NOMO-1 treated with dmso at 0.1 percent for 144 hours (cell line): Measurements from ENCODE around the gene TSC22D2.

ENCODE experiments used
- DNase-seq: peaks from one replicate; lab custom pipeline; 2025; ENCODE audit not compliant: unreplicated experiment; lab: John Stamatoyannopoulos, UW

The TSC22D2 gene

DNA sequence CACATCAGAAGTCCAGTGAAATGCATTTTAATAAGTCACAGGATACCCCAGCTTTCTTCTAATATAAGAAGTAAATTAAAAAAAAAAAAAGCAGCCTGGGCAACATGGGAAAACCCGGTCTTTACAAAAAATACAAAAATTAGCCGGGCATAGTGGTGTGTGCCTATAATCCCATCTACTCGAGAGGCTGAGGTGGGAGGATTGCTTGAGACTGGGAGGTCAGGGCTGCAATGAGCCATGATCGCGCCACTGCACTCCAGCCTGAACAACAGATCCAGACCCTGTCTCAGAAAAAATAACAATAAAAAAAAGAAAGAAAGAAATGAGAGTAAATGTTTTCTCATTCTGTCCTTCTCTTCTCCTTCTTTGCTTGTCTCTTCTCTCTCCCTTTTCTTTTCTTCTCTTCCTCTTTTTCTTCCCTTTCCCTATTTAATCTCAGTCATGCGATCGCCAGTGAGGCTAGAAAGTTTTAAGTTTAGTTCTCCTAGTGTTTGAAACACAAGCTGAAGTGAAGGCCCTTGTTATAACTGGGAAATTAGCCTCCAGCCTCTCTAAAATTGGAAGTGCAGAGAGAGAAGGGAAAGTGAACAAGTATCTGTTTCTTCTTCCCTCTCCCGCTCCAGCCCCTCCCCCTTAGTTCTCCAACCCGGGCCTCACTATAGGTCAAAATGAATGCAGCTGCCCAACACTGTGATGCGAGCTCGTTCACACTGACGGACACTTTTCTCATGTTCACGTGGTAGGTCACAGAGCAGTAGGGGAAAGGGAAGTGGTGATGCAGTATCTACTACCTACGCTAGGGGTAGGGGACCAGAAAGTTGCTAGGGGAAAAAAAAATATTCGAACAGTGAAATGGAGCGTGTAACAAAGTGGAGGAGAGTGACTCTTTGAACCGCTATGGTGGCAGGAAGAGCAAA, 23.5 kb upstream of the TSC22D2 start:
- peak; percentile 97 for DNase-seq

DNA sequence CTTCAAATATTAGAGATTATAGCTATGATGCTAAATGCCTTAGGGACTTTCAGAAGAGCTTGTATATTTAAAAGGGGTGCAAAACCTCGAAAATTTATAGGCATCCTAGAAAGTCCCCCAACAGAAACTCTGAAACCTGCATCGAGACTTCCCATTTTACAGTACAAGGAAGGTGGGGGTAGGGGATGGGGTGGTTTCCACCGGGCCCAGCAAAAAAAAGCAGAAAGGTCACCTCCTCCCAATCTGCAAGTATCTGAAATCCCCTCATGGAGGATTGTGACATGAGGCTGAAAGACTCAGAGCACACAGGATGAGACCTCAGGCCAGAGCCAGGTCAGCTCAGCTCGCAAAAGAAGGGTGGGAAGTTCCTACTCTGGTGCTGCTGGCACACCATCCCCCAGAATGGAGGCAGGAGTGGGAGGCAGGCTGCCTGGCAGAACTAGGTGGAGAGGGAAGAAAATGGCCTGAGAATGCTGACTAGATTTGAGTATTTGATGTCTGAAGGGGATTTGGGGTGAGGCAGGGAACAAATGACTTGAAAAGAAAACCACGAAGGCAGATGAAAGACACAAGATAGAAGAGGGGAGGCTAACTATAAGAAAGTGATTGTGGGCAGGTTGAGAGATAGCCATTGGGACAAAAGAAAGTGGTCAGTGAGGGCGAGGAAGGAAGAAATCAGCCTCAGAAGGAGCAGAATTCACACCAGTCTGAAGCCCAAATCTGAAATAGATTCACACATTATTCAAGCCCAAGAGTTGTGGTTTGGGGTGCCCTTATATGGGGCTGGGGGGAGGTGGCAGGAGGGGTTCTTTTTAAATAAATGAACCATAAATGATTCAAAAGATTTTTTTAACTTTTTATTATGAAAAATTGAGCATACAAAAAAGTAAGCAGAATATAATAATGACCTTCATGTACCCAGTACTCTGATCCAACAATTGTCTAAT, 22.5 kb upstream of the TSC22D2 start:
- no peak for DNase-seq

DNA sequence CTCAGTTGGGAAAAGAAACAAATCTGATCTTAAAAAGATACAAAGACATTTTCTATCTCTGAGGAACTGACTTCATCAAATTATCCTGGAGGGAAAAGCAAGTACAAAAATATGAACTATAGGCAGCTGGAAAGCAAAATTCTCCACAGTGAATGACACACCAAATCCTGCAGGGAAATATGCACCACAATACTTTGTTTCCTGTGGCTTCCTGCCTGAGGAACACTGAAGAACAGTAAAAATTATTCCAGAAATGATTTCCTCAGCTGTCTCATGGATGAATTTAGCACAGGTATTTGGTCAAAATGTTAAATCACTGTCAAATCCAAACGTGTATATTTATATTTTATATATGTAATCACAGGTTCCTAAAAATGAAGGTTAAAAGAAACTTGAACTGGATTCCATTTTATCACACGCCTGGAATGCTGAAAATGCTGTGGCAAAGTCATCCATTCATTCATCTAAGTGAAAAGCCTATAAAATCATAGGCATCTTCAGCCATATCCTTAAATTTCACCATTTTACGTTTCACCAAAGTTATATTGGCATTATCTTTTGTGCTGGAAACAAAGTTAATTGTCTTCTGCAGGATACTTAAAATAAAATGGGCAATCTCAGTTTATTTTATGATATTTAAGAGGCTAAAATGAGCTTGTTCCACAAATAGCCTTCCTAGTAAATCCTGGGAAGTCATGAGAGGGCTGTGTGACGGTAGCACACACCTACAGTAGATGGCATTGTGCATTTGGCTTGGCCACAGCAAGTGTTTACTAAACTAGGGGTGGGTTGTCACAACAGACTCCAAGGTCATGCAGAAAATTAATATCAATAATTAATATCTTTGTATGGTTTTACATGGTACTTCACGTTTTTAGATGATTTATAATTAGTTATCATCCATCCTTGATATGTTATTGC, 19.3 kb upstream of the TSC22D2 start:
- no peak for DNase-seq

DNA sequence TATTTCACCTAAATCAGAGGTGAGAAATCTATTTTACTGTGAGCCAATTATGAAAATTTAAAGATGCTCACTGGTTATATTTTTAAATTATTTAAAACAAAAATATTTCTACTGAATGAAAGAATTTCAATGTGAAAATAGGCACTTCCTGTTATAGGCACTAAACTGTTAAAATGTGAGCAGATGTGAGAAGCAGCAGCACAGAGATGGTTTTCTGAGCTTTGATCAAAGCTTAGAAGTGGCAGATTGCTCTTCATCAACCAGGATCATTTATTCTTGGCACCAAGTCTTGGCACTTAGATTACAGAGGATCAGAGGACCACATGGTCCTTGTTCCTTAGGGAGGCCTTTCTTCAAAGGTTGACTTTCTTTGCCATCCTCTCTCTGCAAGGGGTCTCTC, 18.0 kb upstream of the TSC22D2 start:
- no peak for DNase-seq

DNA sequence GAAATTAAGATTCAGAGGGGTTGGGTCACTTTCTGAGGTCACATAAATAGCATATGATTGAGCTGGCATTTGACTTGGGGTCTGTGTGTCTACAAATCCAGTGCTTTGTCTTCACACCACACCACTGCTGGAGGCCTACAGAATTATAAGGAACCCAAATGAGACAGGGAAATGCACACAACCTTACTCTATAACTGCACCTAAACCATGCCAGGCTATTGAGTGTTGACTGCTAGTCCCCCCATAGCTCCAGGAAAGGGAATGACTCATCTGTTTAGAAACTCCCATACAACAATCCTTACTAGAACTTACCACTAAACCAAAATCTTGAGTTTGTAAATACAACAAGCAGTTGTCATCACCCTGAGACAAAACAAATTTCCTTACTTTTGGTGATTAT, 16.9 kb upstream of the TSC22D2 start:
- DNase-seq = no peak

DNA sequence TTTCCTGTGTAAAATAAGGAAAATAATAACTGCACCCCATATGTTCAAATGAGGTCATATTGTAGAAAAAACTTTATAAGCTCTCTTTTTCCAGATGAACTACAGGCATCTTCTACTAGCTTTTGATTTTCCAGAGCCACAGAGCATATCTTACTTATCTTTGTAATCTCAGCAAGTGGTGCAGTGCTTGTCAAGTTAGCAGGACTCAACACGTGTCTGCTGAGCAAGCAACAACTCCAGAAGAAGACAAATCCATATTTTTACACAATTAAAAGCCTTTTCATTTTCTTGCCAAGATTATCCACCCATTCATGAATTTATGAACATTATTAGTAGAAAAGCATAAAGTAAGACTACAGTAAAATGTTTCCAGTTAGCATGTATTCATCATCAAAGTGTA, 14.4 kb upstream of the TSC22D2 start:
- no peak for DNase-seq

DNA sequence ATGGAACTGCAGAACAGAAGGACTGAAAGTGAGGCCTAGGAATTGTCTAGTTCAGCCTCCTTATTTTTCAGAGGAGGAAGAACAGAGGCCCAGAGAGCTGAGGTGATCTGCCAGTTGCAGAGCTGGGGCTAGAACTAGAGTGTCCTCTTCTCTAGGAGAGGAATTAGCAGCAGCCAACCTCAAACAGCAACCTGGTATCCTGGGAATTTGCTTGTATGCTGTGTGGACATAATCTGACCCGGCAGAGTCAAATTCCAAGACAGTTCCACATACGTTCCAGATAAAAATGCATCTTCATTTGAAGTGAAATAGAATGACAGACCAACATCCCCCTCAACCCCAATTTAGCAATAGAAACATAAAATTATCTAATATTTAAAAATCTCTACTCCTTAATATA, 13.5 kb upstream of the TSC22D2 start:
- DNase-seq = no peak

DNA sequence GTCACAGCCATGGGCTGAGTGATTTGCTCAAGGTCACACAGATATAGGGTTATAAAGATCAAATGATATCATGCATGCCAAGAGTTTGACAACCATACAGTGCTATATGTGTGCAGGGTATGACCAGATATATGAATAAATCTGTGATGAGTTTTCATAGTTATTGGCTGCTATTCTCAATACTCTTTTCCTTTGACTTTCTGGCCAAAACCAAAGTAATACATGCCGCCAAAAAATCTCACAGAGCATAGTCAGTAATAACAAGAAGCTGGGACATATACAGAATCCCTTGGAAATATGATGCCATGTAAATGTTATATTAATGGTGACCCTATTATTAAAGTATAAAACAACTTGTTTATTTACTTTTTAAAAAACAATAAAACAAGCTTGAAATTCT, 11.6 kb upstream of the TSC22D2 start:
- DNase-seq = no peak

DNA sequence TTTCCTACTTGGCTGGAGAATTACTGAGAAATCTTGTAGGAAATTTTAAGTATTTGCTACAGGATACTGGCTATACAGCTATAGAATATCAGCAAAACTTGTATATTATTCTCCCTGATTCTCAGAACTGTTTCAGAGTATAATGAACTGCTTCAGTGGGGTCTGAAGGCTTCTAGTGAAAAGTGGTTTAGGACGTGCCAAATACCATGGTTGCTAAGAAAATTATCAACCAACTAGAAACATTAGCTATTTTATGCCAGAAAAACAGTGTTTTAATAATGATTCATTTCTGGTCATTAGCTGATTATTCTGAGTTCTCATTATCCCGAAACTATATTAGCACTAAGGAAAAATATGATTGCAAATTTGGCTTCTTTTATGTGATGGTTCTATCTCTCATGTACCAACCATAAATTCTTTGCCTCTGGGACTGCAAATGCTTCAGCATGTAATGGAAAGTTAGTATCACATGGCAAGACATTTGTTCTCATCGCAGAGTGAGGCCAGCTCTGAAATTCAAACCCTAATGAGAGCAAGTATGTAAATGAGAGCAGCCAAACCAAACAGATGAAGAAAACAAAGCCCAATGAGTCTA, 11.0 kb upstream of the TSC22D2 start:
- DNase-seq = no peak

DNA sequence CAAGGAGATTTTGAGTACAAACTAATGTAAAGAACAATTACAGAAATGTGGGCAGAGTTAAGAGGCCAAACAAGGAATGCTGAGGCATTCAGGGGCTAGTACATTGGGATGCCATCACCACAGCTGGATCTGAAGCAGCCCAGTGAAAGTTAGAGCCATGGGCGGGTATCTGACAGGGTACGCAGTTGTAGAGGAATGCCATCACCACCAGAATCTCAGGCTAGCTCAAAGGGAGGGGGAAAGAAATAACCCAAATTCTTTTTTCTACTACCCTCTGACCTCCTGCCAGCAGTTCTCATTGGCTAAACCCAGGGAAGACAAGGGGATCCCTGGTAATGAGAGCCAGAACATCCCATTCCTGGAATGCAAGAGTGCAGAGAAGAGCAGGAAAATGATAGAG, 9.0 kb upstream of the TSC22D2 start:
- no peak for DNase-seq

DNA sequence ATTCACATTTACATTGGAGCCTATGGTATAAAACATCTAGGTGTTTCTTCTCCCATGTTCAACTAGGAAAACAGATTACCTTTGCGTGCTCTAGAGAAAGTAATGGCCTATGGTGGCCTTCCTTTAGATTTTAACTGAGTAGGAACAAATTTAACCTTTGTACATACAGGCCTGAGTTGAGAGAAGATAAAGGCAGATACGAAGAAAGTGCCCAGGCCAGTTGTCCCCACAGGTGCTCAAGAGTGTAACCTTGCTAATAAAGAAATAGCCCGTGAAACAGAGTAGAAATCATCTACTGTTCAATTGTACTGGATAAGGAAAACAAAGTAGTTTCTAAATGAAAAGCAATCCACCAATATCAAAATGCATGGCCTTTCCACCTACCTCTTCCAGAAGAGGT, 6.8 kb upstream of the TSC22D2 start:
- DNase-seq = no peak

DNA sequence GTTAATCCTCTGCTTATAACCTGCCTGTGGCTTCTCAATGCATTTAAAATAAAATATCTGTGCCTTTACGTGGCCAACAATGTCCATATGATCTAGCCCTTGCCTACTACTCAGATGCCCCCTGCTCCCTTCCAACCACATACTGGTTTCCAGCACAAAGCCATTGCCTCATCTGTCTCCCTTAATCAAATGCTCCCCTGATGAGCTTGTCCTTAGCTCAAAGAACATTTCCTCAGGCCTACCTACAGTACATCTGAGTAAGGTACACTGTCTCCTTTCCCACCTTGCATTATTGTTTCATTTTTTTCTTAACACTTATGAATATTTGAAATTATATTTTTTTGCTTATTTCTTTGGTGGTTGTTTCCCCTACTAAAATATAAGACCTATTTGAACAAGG, 5.9 kb upstream of the TSC22D2 start:
- no peak for DNase-seq

DNA sequence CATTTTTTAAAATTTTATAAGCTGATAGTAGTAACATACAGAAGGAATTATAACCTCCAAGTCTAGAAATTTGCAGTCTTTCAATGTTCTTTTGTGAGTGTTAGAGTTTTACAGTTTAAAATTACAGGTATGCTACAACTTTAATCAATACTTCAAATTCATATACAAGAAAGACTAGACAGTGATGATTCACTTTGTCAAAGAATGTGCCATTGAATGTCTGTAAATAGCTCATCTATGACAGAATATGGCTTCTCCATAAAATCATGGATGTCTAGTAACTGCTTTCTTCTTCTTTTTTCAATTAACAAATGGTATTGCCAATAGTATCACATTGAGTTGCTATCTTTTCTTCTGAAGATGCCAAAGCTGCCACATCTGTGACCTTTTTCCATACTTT, 4.1 kb upstream of the TSC22D2 start:
- DNase-seq = no peak

DNA sequence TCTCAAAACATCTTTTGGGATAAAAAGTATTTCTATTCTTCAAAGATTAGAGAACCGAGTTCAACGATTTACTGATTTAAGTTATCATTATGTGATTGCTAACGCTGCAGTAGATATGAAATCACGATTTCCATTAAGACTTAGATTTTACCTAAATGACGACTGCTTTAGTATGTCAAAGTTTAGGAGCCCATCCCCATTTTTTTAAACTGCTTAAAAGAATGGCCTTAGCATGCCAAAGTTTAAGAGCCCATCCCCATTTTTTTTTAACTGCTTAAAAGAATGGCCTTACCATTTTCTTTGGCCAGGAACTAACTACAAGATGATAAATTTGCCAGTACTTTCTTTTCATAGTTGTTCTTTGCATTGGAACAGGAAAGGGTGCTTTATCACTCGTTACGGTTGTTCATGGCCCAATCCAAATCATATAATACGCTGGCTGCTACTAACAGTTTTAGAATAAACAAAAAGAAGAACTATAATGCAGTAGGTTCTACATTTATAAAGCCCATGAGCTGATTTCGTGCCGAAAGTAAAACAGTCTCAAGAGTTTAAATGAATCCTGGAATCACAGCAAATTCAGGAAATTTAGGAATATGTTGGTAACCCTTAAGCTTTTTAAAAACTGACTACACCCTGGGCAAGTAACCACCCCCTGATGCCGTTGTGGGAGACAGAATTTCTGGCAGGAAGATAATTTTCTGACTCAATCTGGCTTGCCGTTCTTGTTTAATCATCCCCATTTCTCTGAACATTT, 869 bp upstream of the TSC22D2 start:
- no peak for DNase-seq

DNA sequence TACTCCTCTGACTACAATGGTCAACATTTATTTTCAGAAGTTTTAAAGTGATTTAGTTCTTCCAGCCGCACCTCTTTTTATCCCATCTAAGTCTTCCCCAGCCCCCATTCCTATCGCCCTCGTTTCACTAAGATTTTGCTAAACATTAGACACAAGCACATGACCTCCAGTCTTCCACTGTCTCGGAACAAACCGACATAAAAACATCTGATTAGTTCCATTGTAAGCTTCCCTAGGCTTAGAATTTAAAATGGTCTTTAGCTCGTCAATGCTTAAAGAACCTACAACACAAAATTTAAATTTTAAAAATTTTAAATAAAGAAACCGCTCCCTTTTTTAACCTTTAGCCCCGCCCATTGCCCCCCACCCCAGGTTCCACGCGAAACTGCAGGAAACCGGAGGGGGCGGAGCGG, 284 bp upstream of the TSC22D2 start:
- no peak for DNase-seq

DNA sequence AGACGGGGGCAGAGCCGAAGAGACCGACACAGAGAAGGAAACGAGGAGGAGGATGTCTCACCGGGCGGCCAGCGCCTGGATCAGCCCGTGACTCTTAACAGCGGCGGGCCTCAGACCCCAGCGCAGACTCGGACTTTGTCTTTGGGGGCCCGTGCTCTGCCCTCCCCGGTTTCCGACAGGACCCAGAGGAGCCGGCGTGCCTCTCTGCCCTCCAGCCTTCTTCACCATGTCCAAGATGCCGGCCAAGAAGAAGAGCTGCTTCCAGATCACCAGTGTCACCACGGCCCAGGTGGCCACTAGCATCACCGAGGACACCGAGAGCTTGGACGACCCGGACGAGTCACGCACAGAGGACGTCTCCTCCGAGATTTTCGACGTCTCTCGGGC, 1.0 kb downstream of the TSC22D2 start:
- DNase-seq = no peak

DNA sequence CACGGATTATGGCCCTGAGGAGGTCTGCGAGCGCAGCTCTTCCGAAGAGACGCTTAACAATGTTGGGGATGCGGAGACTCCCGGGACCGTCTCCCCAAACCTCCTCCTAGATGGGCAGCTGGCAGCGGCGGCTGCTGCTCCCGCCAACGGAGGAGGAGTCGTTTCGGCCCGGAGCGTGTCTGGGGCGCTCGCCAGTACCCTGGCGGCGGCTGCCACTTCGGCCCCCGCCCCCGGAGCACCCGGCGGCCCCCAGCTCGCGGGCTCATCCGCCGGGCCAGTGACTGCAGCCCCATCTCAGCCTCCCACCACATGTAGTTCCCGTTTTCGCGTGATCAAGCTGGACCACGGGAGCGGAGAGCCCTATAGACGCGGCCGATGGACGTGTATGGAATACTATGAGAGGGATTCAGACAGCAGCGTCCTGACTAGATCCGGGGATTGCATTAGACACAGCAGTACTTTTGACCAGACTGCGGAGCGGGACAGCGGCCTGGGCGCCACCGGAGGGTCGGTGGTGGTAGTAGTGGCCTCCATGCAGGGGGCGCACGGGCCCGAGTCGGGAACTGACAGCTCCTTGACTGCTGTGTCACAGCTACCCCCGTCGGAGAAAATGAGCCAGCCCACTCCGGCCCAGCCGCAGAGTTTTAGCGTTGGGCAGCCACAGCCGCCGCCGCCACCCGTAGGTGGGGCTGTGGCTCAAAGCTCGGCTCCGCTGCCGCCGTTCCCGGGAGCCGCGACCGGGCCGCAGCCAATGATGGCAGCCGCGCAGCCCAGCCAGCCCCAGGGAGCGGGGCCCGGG, 1.6 kb downstream of the TSC22D2 start:
- peak; percentile 75 for DNase-seq

DNA sequence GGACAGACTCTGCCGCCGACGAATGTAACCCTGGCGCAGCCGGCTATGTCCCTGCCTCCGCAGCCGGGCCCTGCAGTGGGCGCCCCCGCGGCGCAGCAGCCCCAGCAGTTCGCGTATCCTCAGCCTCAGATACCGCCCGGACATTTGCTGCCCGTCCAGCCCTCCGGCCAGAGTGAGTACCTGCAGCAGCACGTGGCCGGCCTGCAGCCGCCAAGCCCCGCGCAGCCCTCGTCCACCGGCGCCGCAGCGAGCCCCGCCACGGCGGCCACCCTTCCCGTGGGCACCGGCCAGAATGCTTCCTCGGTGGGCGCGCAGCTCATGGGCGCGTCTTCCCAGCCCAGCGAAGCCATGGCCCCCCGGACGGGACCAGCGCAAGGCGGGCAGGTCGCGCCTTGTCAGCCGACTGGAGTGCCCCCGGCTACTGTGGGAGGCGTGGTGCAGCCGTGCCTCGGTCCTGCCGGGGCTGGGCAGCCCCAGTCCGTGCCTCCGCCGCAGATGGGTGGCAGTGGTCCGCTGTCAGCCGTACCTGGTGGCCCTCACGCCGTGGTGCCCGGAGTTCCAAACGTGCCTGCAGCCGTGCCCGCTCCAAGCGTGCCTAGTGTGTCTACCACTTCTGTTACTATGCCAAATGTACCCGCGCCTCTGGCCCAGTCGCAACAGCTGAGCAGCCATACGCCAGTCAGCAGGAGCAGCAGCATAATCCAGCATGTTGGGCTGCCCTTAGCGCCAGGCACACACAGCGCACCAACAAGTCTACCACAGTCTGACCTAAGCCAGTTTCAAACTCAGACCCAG, 2.4 kb downstream of the TSC22D2 start:
- peak; percentile 43 for DNase-seq
